IPS DF 19.7 (cell line): ENCODE measurements around the gene HADHB.

Experiments used
- DNase-seq: peaks from one replicate; pipeline ENCODE4 v3.0.0-alpha.2; 2013; ENCODE audit warnings: low read depth, low spot score

Gene HADHB

GRCh38 chr2:26244309-26245230 is at the start of gene HADHB, which contains the start of gene HADHA:
TSS of gene HADHB (plus strand) at chr2:26244939. CDS start at chr2:26254255, 9,316 bp downstream.
TSS of gene HADHA (minus strand) at chr2:26244632. CDS start at chr2:26244596, 36 bp downstream.
- DNase-seq: peak; percentile 76

GRCh38 chr2:26195040-26195984 is 49.4 kb upstream of the HADHB start:
- no peak for DNase-seq

- no peak for DNase-seq
Measured at GRCh38 chr2:26196683-26197418, 47.9 kb upstream of the HADHB start.

- DNase-seq: no peak
Measured at GRCh38 chr2:26197516-26197915, 47.2 kb upstream of the HADHB start.

GRCh38 chr2:26202981-26203490 is 41.7 kb upstream of the HADHB start:
- no peak for DNase-seq

- no peak for DNase-seq
Measured at GRCh38 chr2:26203906-26204305, 40.8 kb upstream of the HADHB start.

- no peak for DNase-seq
Measured at GRCh38 chr2:26212011-26212410, 32.7 kb upstream of the HADHB start.

GRCh38 chr2:26214759-26215158 is 30.0 kb upstream of the HADHB start:
- no peak for DNase-seq

GRCh38 chr2:26215833-26216232 is 28.9 kb upstream of the HADHB start:
- DNase-seq: no peak

- DNase-seq: no peak
Measured at GRCh38 chr2:26216587-26216986, 28.2 kb upstream of the HADHB start.

- DNase-seq: no peak
Measured at GRCh38 chr2:26217720-26218119, 27.0 kb upstream of the HADHB start.

GRCh38 chr2:26223018-26223417 is 21.7 kb upstream of the HADHB start:
- no peak for DNase-seq

GRCh38 chr2:26224095-26224494 is 20.6 kb upstream of the HADHB start:
- DNase-seq: no peak

- DNase-seq: no peak
Measured at GRCh38 chr2:26229595-26229994, 15.1 kb upstream of the HADHB start.

GRCh38 chr2:26230806-26231205 is 13.9 kb upstream of the HADHB start:
- no peak for DNase-seq

GRCh38 chr2:26235089-26235488 is 9.7 kb upstream of the HADHB start:
- DNase-seq: no peak

- no peak for DNase-seq
Measured at GRCh38 chr2:26237868-26238267, 6.9 kb upstream of the HADHB start.

- no peak for DNase-seq
Measured at GRCh38 chr2:26238311-26238958, 6.3 kb upstream of the HADHB start.

- no peak for DNase-seq
Measured at GRCh38 chr2:26241928-26242436, 2.8 kb upstream of the HADHB start.

GRCh38 chr2:26243470-26244308 is 1.1 kb upstream of the HADHB start:
- DNase-seq: no peak
